Measurements from ENCODE around the gene SPSB1. TPM values are rescaled to one million over a fixed set of nuclear protein-coding genes. Genes with fewer than 3 reads are reported as not detected.

SPSB1 gene
- total and polyA plus RNA-seq, 2 experiments from 2014 or later, result 2.4 to 6.8 TPM

DNA sequence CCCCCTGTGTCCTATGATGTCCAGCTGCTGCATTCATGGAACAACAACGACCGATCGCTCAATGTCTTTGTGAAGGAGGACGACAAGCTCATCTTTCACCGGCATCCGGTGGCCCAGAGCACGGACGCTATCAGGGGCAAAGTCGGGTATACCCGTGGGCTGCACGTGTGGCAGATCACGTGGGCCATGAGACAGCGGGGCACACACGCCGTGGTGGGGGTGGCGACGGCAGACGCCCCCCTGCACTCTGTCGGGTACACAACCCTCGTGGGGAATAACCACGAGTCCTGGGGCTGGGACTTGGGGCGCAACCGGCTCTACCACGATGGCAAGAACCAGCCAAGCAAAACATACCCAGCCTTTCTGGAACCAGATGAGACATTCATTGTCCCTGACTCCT, 63.3 kb downstream of the SPSB1 start:
- no peak overlapping the region for H3K4me3 Mint-ChIP-seq
- no peak overlapping the region for H3K4me3 ChIP-seq
- no peak for DNase-seq (ENCODE audit: low spot score)
- H3K9me2 ChIP-seq (ENCODE audit: insufficient read depth), result no peaks in the 10 kb centered on the region
- TF ChIP-seq, protein P1, sequence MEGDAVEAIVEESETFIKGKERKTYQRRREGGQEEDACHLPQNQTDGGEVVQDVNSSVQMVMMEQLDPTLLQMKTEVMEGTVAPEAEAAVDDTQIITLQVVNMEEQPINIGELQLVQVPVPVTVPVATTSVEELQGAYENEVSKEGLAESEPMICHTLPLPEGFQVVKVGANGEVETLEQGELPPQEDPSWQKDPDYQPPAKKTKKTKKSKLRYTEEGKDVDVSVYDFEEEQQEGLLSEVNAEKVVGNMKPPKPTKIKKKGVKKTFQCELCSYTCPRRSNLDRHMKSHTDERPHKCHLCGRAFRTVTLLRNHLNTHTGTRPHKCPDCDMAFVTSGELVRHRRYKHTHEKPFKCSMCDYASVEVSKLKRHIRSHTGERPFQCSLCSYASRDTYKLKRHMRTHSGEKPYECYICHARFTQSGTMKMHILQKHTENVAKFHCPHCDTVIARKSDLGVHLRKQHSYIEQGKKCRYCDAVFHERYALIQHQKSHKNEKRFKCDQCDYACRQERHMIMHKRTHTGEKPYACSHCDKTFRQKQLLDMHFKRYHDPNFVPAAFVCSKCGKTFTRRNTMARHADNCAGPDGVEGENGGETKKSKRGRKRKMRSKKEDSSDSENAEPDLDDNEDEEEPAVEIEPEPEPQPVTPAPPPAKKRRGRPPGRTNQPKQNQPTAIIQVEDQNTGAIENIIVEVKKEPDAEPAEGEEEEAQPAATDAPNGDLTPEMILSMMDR (conservative IDR thresholded peaks at IDR 0.05; ENCODE audit: low read depth in 2 of 2), result no peak
- TF ChIP-seq STAT1 (IDR thresholded peaks at IDR 0.05; ENCODE audit: unreplicated experiment) (no peak), CREB1 (CRISPR knock-in tag; IDR thresholded peaks at IDR 0.05; ENCODE audit: low read depth) (no peak)
- H3K4me2 ChIP-seq, result no peak overlapping the region
- no peaks in the 10 kb centered on the region for H3K27me3 ChIP-seq (ENCODE audit: insufficient read depth)
- ATAC-seq, result no peak
- no peaks in the 10 kb centered on the region for H3K9me3 Mint-ChIP-seq
- H2AFZ ChIP-seq, result no peak overlapping the region
- peaks cover 8% of the 10 kb centered on the region for H3K27me3 Mint-ChIP-seq (ENCODE audit: insufficient read depth, low read depth, poor library complexity)
- H4K20me1 ChIP-seq (replicated peaks; ENCODE audit: insufficient read depth), result no peaks in the 10 kb centered on the region
- H3K79me2 ChIP-seq (replicated peaks; ENCODE audit: insufficient read depth), result no peaks in the 10 kb centered on the region
- no peaks in the 10 kb centered on the region for H3K36me3 ChIP-seq (ENCODE audit: insufficient read depth)
- H3K27ac Mint-ChIP-seq, result no peak overlapping the region
- H3K4me1 ChIP-seq (ENCODE audit: insufficient read depth), result no peaks in the 10 kb centered on the region
- no peaks in the 10 kb centered on the region for H3F3A ChIP-seq (replicated peaks; ENCODE audit: low read depth)
- peaks cover 2% of the 10 kb centered on the region; the same call in 1 of the 3 replicates for H3K4me1 Mint-ChIP-seq
- H3K36me3 Mint-ChIP-seq (ENCODE audit: low read depth), result no peaks in the 10 kb centered on the region; the same call in 2 of the 3 replicates
- H3K27ac ChIP-seq (ENCODE audit: low read depth), result no peak overlapping the region

DNA sequence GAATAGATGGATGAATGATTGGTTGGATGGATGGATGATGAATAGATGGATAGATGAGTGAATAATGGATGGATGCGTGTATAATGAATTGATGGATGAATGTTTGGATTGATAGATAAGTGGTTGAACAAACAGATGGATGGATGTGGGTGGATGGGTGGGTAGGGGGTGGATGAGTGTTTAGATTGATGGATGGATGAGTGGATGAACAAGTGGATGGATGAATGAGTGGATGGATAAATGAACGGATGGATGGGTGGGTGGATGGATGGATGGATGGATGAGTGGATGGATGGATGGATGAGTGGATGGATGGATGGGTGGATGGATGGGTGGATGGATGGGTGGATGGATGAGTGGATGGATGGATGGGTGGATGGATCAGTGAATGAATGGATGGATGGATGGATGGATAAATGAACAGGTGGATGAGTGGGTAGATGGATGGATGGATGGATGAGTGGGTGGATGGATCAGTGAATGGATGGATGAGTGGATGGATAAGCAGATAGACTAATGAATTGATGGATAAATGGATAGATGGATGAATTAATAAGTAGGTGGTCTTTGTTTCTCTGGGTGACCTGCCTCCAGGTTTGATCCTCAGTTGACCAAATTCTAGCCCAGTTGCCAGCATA, 64.3 kb downstream of the SPSB1 start:
- ATAC-seq (no peak), DNase-seq (ENCODE audit: low spot score) (no peak)
- Histone ChIP-seq H3K27ac (ENCODE audit: low read depth) (no peak overlapping the region), H3F3A (replicated peaks; ENCODE audit: low read depth) (no peaks in the 10 kb centered on the region), H3K27me3 (ENCODE audit: insufficient read depth) (no peaks in the 10 kb centered on the region), H4K20me1 (replicated peaks; ENCODE audit: insufficient read depth) (no peaks in the 10 kb centered on the region), H3K4me3 (no peak overlapping the region), H3K4me2 (no peak overlapping the region), H3K36me3 (ENCODE audit: insufficient read depth) (no peaks in the 10 kb centered on the region), H3K9me2 (ENCODE audit: insufficient read depth) (no peaks in the 10 kb centered on the region), H3K4me1 (ENCODE audit: insufficient read depth) (no peaks in the 10 kb centered on the region), H2AFZ (no peak overlapping the region), H3K79me2 (replicated peaks; ENCODE audit: insufficient read depth) (no peaks in the 10 kb centered on the region)
- no peaks in the 10 kb centered on the region for H3K9me3 Mint-ChIP-seq
- H3K27me3 Mint-ChIP-seq (ENCODE audit: insufficient read depth, low read depth, poor library complexity), result peaks cover 10% of the 10 kb centered on the region
- no peak overlapping the region; the same call in 2 of the 3 replicates for H3K4me3 Mint-ChIP-seq
- H3K36me3 Mint-ChIP-seq (ENCODE audit: low read depth), result no peaks in the 10 kb centered on the region; the same call in 2 of the 3 replicates
- H3K27ac Mint-ChIP-seq, result no peak overlapping the region
- H3K4me1 Mint-ChIP-seq, result no peaks in the 10 kb centered on the region
- TF ChIP-seq POLR2AphosphoS5 (IDR thresholded peaks at IDR 0.05; ENCODE audit: low read depth) (no peak), STAT1 (IDR thresholded peaks at IDR 0.05; ENCODE audit: unreplicated experiment) (no peak), JUNB (IDR thresholded peaks at IDR 0.05; ENCODE audit: unreplicated experiment) (no peak), NANOG (IDR thresholded peaks at IDR 0.05; ENCODE audit: borderline replicate concordance) (no peak), EZH2phosphoT487 (IDR thresholded peaks at IDR 0.05; ENCODE audit: unreplicated experiment) (no peak), CREB1 (CRISPR knock-in tag; IDR thresholded peaks at IDR 0.05; ENCODE audit: low read depth) (no peak), ZNF114 (CRISPR knock-in tag; IDR thresholded peaks at IDR 0.05) (no peak)
- TF ChIP-seq, protein P1 (conservative IDR thresholded peaks at IDR 0.05; ENCODE audit: low read depth in 2 of 2), result no peak
- TF ChIP-seq, protein P2, sequence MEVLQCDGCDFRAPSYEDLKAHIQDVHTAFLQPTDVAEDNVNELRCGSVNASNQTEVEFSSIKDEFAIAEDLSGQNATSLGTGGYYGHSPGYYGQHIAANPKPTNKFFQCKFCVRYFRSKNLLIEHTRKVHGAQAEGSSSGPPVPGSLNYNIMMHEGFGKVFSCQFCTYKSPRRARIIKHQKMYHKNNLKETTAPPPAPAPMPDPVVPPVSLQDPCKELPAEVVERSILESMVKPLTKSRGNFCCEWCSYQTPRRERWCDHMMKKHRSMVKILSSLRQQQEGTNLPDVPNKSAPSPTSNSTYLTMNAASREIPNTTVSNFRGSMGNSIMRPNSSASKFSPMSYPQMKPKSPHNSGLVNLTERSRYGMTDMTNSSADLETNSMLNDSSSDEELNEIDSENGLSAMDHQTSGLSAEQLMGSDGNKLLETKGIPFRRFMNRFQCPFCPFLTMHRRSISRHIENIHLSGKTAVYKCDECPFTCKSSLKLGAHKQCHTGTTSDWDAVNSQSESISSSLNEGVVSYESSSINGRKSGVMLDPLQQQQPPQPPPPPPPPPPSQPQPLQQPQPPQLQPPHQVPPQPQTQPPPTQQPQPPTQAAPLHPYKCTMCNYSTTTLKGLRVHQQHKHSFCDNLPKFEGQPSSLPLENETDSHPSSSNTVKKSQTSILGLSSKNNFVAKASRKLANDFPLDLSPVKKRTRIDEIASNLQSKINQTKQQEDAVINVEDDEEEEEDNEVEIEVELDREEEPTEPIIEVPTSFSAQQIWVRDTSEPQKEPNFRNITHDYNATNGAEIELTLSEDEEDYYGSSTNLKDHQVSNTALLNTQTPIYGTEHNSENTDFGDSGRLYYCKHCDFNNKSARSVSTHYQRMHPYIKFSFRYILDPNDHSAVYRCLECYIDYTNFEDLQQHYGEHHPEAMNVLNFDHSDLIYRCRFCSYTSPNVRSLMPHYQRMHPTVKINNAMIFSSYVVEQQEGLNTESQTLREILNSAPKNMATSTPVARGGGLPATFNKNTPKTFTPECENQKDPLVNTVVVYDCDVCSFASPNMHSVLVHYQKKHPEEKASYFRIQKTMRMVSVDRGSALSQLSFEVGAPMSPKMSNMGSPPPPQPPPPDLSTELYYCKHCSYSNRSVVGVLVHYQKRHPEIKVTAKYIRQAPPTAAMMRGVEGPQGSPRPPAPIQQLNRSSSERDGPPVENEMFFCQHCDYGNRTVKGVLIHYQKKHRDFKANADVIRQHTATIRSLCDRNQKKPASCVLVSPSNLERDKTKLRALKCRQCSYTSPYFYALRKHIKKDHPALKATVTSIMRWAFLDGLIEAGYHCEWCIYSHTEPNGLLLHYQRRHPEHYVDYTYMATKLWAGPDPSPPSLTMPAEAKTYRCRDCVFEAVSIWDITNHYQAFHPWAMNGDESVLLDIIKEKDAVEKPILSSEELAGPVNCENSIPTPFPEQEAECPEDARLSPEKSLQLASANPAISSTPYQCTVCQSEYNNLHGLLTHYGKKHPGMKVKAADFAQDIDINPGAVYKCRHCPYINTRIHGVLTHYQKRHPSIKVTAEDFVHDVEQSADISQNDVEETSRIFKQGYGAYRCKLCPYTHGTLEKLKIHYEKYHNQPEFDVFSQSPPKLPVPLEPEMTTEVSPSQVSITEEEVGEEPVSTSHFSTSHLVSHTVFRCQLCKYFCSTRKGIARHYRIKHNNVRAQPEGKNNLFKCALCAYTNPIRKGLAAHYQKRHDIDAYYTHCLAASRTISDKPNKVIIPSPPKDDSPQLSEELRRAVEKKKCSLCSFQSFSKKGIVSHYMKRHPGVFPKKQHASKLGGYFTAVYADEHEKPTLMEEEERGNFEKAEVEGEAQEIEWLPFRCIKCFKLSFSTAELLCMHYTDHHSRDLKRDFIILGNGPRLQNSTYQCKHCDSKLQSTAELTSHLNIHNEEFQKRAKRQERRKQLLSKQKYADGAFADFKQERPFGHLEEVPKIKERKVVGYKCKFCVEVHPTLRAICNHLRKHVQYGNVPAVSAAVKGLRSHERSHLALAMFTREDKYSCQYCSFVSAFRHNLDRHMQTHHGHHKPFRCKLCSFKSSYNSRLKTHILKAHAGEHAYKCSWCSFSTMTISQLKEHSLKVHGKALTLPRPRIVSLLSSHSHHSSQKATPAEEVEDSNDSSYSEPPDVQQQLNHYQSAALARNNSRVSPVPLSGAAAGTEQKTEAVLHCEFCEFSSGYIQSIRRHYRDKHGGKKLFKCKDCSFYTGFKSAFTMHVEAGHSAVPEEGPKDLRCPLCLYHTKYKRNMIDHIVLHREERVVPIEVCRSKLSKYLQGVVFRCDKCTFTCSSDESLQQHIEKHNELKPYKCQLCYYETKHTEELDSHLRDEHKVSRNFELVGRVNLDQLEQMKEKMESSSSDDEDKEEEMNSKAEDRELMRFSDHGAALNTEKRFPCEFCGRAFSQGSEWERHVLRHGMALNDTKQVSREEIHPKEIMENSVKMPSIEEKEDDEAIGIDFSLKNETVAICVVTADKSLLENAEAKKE (CRISPR knock-in tag; IDR thresholded peaks at IDR 0.05), result no peak
- TF ChIP-seq, protein P3, sequence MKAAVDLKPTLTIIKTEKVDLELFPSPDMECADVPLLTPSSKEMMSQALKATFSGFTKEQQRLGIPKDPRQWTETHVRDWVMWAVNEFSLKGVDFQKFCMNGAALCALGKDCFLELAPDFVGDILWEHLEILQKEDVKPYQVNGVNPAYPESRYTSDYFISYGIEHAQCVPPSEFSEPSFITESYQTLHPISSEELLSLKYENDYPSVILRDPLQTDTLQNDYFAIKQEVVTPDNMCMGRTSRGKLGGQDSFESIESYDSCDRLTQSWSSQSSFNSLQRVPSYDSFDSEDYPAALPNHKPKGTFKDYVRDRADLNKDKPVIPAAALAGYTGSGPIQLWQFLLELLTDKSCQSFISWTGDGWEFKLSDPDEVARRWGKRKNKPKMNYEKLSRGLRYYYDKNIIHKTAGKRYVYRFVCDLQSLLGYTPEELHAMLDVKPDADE (IDR thresholded peaks at IDR 0.05), result no peak

Measured in GM23338 (cell line).